Spleen (tissue), 11 donors: Measurements from ENCODE around the gene OTOA. TPM values are rescaled to one million over a fixed set of nuclear protein-coding genes. Genes with fewer than 3 reads are reported as not detected.
"Not testable (repeated sequence)": the region's sequence is repeated elsewhere in the genome, so short reads cannot be mapped to it uniquely, and the experiment has no call there.

Experiments
- DNase-seq: peaks from one replicate; pipeline ENCODE4 v3.0.0-alpha.2; 2020
- H3K27ac ChIP-seq, 8 donors: fragments of 200-600 bp; sonication (generic) in 7 of 8; 1 replicate in 4 of 8; 2 replicates in 4 of 8; pipeline versions ENCODE4 v1.5.0 to v1.8.0; 2016 to 2021; ENCODE audit warnings: inconsistent platforms in 4 of 8, mild to moderate bottlenecking in 4 of 8, moderate library complexity in 1 of 8
- H3K27me3 ChIP-seq, 7 donors: fragments of 200-600 bp; sonication (generic) in 6 of 7; replicated peaks in 1 of 7; 1 replicate in 4 of 7; 2 replicates in 3 of 7; pipeline versions ENCODE4 v1.5.0 to v1.8.0; 2016 to 2021; ENCODE audit warnings: inconsistent platforms in 3 of 7, mild to moderate bottlenecking in 1 of 7
- H3K36me3 ChIP-seq, 6 donors: fragments of 200-600 bp; sonication (generic) in 5 of 6; 1 replicate in 4 of 6; 2 replicates in 2 of 6; pipeline versions ENCODE4 v1.5.0 to v1.8.0; 2016 to 2021; ENCODE audit warnings: inconsistent platforms in 2 of 6
- H3K4me1 ChIP-seq, 6 donors: fragments of 200-600 bp; sonication (generic) in 5 of 6; 1 replicate in 3 of 6; 2 replicates in 3 of 6; pipeline versions ENCODE4 v1.5.0 to v1.8.0; 2016 to 2021; ENCODE audit warnings: inconsistent platforms in 3 of 6
- H3K4me3 ChIP-seq, 8 donors: fragments of 200-600 bp; sonication (generic) in 7 of 8; 1 replicate in 4 of 8; 2 replicates in 4 of 8; pipeline versions ENCODE4 v1.5.0 to v1.8.0; 2016 to 2021; ENCODE audit warnings: inconsistent platforms in 4 of 8, mild to moderate bottlenecking in 4 of 8, moderate library complexity in 2 of 8
- H3K9me3 ChIP-seq, 8 donors: fragments of 200-600 bp; sonication (generic) in 7 of 8; 1 replicate in 4 of 8; 2 replicates in 4 of 8; pipeline versions ENCODE4 v1.5.0 to v1.8.0; 2016 to 2021; ENCODE audit warnings: inconsistent platforms in 4 of 8
- POLR2A ChIP-seq, 3 donors: fragments of 450-650 bp; IDR thresholded peaks; one replicate each; pipeline ENCODE4 v1.5.1; 2017; ENCODE audit warnings: antibody characterized with exemption in 3 of 3, mild to moderate bottlenecking in 1 of 3
- POLR2AphosphoS5 ChIP-seq, 3 donors: sonication (generic); formaldehyde crosslinking; IDR thresholded peaks; one replicate each; pipeline ENCODE4 v1.5.1; 2017; ENCODE audit warnings: antibody characterized with exemption in 3 of 3
- WGBS, 5 donors: extraction: QIAGEN DNeasy Blood & Tissue Kit in 3 of 5; methylation state at CpG; one replicate each; pipeline versions ENCODE4 v1.1.5 to v1.1.7; 2013 to 2018; 5-methylcytosine and 5-hydroxymethylcytosine counted together
- intact Hi-C: fragments of 100-400 bp; cut with DNase I; formaldehyde crosslinking; loops from one replicate; pipeline ENCODE4 v1.15.0; 2023; ENCODE audit warnings: low total_unique reads
- polyA plus RNA-seq, 3 donors: library from polyadenylated mRNA; stranded (reverse); fragments of 200-250 nt; gene quantifications; one replicate each; pipeline ENCODE4 v1.2.1, GENCODE V29; 2013
- total RNA-seq, 7 donors: library from RNA; depleted of rRNA in 3 of 7; stranded (reverse); fragments of >200 nt in 3 of 7; fragmentation: NEBNext Ultra II Directional in 4 of 7; extraction: Animal tissue kit (Norgen Biotek cat#: 25700) in 4 of 7; gene quantifications; one replicate each; pipeline versions ENCODE4 v1.1.0 to v1.2.1, GENCODE V29; 2016 to 2021
- TF ChIP-seq, protein P1 (sequence below), 11 experiments: fragments of 200-600 bp in 7 of 11; fragments of 450-650 bp in 4 of 11; sonication (generic) in 4 of 11; IDR thresholded peaks in 8 of 11; conservative IDR thresholded peaks in 3 of 11; 1 replicate in 7 of 11; 2 replicates in 4 of 11; pipeline versions ENCODE4 v1.4.0 to v1.8.0; 2016 to 2021; ENCODE audit warnings: antibody characterized with exemption in 11 of 11, inconsistent platforms in 4 of 11, mild to moderate bottlenecking in 1 of 11
- donor health status: healthy with polysubstance abuse.
- donor health status: DM: no; HTN: no; CAD: no; lungs with moderate emphysema.
- donor health status: DM: no; HTN: no; CAD: no.
- donor health status: Bipolar disorder and iron deficiency.
- donor health status: healthy.
- donor health status: DM: no; HTN: no; CAD: no.
- donor health status: DM: yes; HTN: yes; CAD: no.

OTOA gene
- total and polyA plus RNA-seq, 10 donors = 0.86 to 3.1 (median 2.2) TPM

- intact Hi-C loops, H3K9me3 ChIP-seq, H3K27me3 ChIP-seq, H3K4me3 ChIP-seq: not testable (repeated sequence)
- Histone ChIP-seq H3K36me3 (peaks cover 0 to 97% (median 30%) of the 10 kb centered on the region in 6 donors), H3K4me1 (peaks cover 0 to 66% (median 24%) of the 10 kb centered on the region in 6 donors), H3K27ac (peak overlapping the region in 2 of 8 donors; percentile 30 to 45)
- TF ChIP-seq POLR2AphosphoS5 (IDR thresholded peaks at IDR 0.05) = peak in 1 of 3 donors; percentile 64
- DNase-seq = peak; percentile 78
- 97 to 99% (median 98%) methylated on average over 17 to 37 of the region's 37 CpGs for WGBS, 5 donors
Measured at GRCh38 chr16:21629616-21630539, 33.9 kb upstream of the OTOA start.

DNA sequence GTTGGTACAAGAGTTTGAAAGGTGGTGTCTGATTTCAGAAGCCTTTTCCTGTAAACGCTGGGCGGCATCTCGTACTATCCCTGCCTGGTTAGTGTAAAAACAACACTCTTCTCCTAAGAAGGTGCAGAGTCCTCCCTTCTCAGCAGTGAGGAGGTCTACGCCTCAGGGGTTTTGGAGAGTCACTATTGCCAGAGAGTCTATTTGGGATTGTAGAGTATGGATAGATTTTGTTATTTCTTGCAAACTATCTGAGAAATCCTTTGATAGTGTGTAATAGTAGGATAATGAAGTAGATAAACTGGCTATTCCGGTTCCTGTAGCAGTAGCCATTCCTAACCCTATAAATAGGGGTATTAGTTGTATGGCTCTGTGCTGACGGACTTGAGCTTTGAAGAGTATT lies 32.9 kb upstream of the OTOA start:
- Histone ChIP-seq H3K4me1 (peaks cover 0 to 56% (median 21%) of the 10 kb centered on the region in 6 donors), H3K36me3 (peaks cover 0 to 97% (median 23%) of the 10 kb centered on the region in 6 donors), H3K27ac (peak overlapping the region in 2 of 8 donors; percentile 30 to 45)
- DNase-seq, H3K9me3 ChIP-seq, H3K27me3 ChIP-seq, intact Hi-C loops, H3K4me3 ChIP-seq: not testable (repeated sequence)
- 69 to 97% (median 85%) methylated on average over 6 of the region's 6 CpGs for WGBS, 5 donors

DNA sequence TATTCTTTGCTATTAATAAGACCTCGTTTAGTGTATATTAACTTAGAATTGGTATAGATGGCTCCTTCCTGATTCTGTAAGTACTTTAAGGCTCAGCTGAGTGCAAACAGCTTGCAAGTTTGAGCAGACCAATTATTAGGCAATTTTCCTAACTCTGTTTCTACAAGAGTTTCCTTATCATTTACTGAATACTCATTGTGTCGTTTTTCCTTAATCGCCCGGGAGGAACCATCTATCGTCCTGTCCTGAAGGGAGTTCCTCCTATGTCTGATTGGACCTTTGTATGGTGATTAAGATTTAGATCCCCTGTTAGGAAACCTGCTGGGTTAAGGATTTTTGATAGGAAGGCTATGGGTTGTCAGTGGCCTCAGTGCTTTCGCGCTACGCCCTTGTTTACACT lies 32.4 kb upstream of the OTOA start:
- H3K36me3 ChIP-seq = peaks cover 0 to 96% (median 23%) of the 10 kb centered on the region in 6 donors
- H3K27me3 ChIP-seq, intact Hi-C loops, H3K4me3 ChIP-seq, H3K9me3 ChIP-seq, DNase-seq: not testable (repeated sequence)
- peak overlapping the region in 2 of 8 donors; percentile 30 to 31 for H3K27ac ChIP-seq
- 65 to 90% (median 79%) methylated on average over 8 of the region's 8 CpGs for WGBS, 5 donors
- peaks cover 0 to 51% (median 16%) of the 10 kb centered on the region in 6 donors for H3K4me1 ChIP-seq

DNA sequence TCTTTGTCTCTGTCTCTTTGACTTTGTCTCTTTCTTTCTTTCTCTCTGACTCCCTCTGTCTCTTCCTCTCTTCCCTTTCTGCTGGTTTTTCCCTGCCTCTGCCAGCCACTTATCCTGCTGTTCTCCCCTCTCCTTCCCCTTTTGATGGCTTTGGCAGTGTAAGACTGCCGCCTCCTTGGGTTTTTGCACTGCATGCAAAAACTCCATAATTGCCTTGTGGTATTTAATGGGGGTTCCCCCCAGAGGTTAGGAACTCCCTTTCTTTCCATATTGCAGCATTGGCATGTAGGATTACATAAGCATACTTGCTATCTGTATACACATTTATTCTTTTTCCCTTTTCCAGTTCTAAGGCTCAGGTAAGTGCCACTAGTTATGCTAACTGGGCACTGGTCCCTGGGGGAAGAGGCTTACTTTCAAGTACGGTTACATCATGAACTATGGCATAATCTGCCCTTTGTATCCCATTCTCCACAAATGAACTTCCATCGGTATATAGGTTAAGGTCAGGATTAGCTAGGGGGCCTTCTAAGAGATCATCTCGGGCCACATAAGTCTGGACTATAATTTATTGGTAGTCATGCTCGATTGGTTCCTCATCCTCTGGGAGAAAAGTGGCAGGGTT lies 31.7 kb upstream of the OTOA start:
- Histone ChIP-seq H3K27ac (peak overlapping the region in 1 of 8 donors; percentile 31), H3K4me1 (peaks cover 0 to 46% (median 9%) of the 10 kb centered on the region in 6 donors), H3K36me3 (peaks cover 0 to 96% (median 23%) of the 10 kb centered on the region in 6 donors)
- H3K27me3 ChIP-seq, intact Hi-C loops, H3K9me3 ChIP-seq, H3K4me3 ChIP-seq, DNase-seq: not testable (repeated sequence)
- 72 to 90% (median 81%) methylated on average over 5 of the region's 5 CpGs for WGBS, 5 donors

DNA sequence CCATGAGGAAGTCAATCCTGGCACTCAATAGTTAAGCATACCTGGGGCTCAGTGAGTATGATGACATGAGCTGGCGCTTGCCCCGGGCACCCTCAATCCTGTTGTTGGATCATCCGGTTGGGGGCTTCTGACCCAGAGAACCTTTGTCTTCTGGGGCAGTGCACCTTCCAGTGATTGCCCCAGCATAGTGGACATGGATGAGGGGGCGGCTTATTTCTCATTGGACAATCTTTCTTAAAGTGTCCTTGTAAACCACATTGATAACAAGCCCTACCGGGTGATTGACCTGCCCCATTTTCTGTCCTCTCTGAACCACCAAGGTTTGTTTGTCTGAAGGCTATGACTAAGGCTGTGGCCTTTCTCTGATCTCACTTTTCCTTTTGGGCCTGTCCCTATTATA lies 29.6 kb upstream of the OTOA start:
- intact Hi-C loops = no loop called here
- WGBS, 5 donors = 88 to 94% (median 90%) methylated on average over 5 of the region's 5 CpGs
- H3K4me3 ChIP-seq = no peak overlapping the region

DNA sequence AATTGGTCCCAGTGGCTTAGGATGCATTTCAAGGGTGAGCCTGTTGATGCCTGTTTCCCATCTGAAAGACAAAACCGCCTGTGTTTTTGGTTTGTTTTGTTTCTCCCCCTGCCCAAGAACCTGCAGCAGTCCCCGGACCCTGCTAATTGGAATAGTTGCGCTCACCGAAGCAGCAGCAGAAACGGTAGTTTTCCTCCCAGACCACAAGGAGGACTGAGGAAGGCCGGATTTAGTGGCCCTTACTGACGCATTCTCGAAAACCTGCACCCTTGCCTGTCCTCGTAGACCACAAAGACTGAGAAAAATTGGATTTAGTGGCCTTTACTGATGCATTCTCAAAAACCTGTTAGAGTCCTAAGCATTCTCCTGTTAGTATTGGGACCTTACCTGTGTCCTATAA lies 28.1 kb upstream of the OTOA start:
- DNase-seq, H3K27me3 ChIP-seq, intact Hi-C loops, H3K9me3 ChIP-seq, H3K4me3 ChIP-seq, H3K27ac ChIP-seq: not testable (repeated sequence)
- peaks cover 0 to 89% (median 8%) of the 10 kb centered on the region in 6 donors for H3K36me3 ChIP-seq
- WGBS, 5 donors = 93 to 97% (median 96%) methylated on average over 9 of the region's 9 CpGs
- peaks cover 4 to 57% (median 29%) of the 10 kb centered on the region in 6 donors for H3K4me1 ChIP-seq

More for the DNA sequence above, 29.6 kb upstream of the OTOA start:
- Histone ChIP-seq H3K27me3 (no peaks in the 10 kb centered on the region), H3K9me3 (peaks cover 0 to 4% (median 0%) of the 10 kb centered on the region in 8 donors), H3K4me1 (peaks cover 0 to 51% (median 19%) of the 10 kb centered on the region in 6 donors), H3K27ac (no peak overlapping the region), H3K36me3 (peaks cover 0 to 89% (median 19%) of the 10 kb centered on the region in 6 donors)
- no peak for DNase-seq
- TF ChIP-seq, protein P1, sequence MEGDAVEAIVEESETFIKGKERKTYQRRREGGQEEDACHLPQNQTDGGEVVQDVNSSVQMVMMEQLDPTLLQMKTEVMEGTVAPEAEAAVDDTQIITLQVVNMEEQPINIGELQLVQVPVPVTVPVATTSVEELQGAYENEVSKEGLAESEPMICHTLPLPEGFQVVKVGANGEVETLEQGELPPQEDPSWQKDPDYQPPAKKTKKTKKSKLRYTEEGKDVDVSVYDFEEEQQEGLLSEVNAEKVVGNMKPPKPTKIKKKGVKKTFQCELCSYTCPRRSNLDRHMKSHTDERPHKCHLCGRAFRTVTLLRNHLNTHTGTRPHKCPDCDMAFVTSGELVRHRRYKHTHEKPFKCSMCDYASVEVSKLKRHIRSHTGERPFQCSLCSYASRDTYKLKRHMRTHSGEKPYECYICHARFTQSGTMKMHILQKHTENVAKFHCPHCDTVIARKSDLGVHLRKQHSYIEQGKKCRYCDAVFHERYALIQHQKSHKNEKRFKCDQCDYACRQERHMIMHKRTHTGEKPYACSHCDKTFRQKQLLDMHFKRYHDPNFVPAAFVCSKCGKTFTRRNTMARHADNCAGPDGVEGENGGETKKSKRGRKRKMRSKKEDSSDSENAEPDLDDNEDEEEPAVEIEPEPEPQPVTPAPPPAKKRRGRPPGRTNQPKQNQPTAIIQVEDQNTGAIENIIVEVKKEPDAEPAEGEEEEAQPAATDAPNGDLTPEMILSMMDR (IDR thresholded peaks at IDR 0.05 in 8 of 11, conservative IDR thresholded peaks at IDR 0.05 in 3 of 11) = no peak
- no peak for TF ChIP-seq POLR2A (IDR thresholded peaks at IDR 0.05)
- TF ChIP-seq POLR2AphosphoS5 (IDR thresholded peaks at IDR 0.05) = no peak
